ENCODE results near the gene MRC2.
A peak's percentile ranks its signal among the peaks of the same experiment; 100 is the strongest.
"Not testable (repeated sequence)": the region's sequence is repeated elsewhere in the genome, so short reads cannot be mapped to it uniquely, and the experiment has no call there.

Gene MRC2

DNA sequence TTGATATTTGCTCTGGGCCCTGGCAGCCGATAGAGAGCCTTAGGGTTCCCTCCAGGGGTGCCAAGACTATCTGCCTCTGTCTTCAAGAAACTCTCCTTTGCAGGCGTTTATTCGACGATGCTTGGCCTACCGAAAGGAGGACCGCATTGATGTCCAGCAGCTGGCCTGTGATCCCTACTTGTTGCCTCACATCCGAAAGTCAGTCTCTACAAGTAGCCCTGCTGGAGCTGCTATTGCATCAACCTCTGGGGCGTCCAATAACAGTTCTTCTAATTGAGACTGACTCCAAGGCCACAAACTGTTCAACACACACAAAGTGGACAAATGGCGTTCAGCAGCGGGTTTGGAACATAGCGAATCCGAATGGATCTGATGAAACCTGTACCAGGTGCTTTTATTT, 15.2 kb upstream of the MRC2 start:
- DNase-seq (ENCODE audit: low spot score): not testable (repeated sequence)

DNA sequence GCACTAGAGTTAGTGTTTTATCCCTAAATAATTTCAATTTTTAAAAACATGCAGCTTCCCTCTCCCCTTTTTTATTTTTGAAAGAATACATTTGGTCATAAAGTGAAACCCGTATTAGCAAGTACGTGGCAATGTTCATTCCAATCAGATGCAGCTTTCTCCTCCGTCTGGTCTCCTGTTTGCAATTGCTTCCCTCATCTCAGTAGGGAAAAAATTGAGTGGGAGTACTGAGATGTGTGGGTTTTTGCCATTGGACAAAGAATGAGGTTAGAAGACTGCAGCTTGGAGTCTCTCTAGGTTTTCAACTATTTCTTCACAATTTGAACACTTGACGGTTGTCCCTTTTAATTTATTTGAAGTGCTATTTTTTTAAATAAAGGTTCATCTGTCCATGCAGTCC, 14.4 kb upstream of the MRC2 start:
- not testable (repeated sequence) for DNase-seq (ENCODE audit: low spot score)

DNA sequence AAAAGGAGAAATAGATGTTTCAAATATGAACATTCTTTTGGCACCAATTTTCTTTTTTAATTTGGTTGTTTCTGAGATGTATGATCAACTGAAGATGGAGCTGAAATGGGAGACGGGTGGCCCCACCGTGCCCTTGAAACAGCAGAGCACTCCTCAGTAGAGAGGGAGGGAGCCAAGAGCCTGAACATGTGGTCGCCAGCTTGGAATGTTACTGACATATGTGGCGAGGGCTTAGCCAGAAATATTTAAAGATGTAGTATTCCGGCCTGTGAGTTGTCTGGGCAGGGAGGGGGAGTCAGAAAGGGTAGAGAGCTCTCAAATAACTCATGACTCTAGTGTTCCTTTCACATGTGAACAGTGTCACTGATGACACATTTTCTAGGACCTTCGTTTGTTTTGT, 13.3 kb upstream of the MRC2 start:
- peak; percentile 31 for DNase-seq (ENCODE audit: low spot score)

DNA sequence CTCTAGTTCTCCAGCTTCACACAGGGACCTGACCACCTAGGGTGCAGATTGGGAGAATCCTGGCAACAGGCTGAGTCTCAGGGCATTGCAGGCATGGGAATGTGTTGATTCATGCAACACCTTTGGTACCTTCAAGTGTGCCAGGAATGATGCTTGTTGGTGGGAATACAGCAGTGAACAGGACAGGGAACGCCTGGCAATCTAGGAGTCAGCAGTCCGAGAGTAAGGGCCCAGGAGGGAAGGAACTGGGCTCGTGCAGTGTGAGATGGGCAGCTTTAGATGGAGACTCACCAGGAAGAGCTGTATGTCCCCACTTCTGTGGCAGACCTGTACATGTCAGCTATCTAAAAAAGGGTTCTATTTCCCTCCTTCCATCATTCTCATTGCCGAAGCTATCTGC, 12.0 kb upstream of the MRC2 start:
- no peak for DNase-seq (ENCODE audit: low spot score)

DNA sequence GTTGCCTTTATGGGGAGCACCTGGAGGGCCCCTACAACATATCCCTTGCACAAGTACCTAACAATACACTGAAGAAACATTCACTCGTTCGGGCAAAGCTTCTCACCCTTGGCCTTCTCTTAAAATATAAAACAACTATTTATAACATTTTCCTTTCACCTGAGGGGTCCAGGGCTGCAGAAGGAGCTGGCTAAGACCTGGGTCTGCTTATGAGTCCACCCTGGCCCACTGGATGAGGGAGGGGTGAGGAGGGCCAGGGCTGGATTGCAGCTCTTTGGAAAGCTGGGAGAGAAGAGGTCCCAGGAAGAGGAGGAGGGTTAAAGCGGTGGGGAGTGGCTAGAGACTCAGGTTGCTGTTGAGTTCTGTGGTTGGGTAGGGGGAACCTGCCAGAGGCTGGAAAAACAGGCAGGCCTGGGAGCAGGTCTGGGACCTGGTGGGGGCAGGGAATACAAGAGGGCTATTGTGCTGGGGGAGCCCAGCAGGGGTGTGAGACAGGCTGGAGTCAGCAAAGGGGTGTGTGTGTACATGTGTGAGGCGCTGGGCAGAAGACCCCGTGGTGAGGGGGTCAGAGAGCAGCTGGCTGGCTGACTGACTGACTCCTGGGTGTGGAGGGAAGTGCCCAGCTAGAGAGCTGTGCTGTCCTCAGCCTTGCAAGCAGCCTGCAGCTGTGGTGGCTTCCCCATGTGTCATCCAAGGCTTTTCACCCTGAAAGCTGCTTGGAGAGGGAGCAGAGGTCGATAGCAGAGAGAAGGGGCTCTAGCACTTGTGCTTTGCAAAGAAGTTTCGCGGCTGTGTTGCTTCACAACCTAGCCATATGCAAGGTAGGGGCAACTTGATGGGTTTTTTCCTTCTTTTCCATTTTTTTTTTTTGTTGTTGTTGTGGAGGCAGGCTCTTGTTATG, 10.2 kb upstream of the MRC2 start:
- DNase-seq (ENCODE audit: low spot score): no peak

DNA sequence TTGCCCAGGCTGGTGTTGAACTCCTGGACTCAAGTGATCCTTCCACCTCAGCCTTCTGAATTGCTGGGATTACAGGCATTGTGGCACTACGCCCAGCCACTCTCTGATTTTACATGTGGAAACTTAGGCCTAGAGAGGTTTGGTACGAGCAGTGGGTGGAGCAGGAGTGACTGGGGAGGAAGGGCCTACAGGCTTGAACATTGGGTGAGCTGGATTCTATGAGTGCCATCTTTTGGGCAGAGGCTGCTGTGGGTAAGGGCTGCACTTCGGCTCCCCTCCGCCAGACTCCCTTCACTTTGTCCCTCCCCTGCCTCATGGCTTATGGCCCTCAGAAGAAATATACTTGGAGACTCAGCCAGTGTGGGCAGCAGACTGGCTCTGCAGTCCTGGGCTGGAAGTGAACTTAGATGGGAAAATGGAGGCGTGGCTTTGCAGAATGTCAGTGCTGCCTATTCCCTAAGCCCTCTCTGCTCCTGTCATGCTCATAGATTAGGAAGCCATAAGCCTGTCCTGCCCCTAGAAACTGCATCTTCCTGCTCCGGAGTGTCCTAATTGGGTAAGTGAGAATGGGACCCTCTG, 9.5 kb upstream of the MRC2 start:
- DNase-seq (ENCODE audit: low spot score): no peak

DNA sequence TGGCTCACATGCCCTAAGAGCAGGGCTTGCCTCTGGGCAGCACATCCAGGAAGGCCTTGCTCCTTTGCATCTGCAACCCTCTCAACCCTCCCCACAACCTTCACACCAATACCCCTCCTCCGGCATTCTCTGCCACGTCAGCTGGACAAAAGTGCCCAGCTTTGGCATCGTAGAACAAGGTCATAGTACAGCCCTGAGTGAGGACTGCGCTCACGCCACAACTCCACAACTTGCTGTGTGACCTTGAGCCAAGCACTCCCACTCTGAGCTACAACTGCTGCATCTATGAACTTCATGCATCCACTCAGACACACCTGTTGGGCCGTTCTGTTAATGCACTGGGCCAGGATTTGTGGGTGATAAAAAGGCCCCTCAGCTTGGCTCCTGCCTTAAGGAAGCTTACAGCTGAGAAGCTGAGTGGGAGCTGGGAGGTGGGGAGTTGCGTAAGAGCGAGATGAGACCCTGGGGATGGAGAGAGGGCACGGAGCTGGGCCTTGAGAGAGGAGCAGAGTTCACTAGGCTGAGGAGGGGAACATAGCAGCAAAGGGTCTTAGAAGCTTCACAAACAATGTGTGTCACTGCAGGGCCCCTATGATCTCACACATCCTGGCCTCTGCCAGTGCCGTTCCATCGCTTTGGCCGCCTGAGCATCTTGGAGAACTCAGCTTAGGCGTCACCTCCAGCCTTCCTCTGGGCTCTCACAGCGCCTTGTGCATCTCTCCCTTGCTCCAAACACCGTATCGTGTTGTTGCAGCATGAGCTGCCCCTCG, 8.6 kb upstream of the MRC2 start:
- no peak for DNase-seq (ENCODE audit: low spot score)

DNA sequence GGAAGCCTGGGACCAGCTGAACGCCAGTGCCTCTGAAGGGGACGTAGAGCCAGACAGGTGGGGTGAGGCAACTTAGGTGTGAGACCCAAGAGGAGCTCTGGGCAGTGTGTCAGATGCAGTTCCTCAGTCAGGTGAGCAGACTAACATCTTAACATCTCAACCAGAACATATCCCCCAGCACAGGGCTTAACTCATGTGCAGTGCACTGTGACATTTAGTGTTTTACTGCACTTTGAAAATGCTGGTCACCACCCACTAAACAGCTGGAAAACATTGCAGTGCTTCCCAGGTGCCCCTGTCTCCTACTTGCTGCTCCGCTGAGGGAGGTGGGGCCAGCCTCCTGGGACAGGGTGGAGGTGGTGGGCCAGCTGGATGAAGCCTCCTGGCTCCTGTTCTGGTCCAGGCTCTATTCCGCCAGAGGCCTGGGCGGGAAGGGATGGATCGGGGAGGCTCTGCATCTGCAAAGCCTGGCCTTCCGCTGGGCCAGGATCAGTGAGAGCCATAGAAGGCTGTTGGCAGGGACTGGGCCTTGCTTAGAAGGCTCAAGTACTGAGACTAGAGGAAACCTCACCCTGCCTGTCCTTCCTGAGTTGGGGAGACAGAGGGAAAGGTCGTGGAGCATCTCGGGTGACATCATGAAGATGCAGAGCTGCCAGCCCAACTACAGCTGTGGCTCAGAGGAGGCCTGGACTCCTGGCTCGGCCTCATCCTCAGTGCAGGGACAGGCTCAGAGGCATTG, 7.9 kb upstream of the MRC2 start:
- no peak for DNase-seq (ENCODE audit: low spot score)

DNA sequence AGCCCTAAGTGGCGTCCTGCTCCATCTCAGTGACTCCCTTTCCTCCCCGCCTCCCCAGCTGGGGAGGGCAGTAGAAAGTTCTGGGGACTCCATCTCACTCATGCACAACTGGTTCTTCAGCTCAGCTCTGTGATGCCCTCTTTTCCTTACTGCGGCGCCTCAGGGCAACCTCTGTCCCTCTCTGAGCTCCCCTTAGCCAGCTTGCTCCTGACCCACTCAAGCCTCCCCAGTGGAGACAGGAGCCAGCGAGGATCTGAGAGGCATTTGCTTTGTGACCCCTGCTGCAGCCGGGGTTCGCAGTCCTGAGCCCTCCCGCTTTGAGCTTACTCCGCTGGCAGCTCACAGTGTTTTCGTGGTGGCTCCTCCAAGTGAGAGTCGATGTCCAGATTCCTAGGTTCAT, 6.2 kb upstream of the MRC2 start:
- DNase-seq (ENCODE audit: low spot score): no peak

DNA sequence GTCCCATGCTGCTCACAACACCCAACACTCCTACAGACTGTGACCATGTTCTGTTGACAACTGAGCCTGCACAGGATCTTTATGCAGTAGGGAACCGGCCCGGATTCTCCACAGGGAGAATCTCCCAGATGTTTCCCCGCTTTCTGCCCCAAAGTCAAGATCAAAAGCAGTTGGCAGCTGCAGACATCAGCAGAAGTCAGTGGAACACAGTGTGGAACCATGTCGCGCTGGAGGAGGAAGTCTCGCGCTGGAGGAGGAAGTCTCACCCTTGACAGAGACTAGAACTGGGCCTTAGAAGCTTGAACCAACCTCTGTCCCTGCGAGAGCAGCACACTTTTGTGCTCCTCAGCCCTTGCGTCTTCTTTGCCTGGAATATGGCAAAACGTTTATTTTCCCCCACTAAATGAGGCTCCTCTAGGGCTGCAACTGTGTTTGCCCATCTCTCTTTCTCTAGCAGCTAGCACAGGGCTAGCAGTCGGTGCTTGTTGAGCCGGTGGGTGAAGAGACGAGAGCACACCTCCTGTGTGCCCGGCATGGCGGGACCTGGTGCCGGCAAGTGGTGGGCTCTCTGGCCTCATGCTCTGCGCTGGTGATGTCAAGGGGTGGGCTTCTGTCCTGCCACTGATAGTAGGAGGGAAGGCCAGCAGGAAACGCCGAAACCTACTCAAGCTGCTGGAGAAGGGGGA, 2.1 kb upstream of the MRC2 start:
- DNase-seq (ENCODE audit: low spot score): no peak

DNA sequence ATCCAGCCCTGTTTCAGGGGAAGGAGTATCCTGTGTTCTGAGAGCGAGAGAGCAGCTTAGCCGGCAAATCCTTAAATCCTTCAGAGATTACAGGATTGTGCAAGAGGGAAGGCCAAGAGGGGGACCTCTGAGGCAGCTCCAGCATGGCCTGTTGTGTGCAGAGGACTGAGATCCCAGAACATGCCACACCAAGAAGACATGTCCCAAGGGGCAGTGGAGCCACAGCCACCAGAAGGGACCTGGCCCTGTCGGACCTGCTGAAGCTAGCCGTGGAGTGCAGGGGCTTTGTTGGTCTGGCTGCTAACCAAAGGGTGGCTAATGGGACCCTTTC, 1.6 kb upstream of the MRC2 start:
- DNase-seq (ENCODE audit: low spot score): no peak

DNA sequence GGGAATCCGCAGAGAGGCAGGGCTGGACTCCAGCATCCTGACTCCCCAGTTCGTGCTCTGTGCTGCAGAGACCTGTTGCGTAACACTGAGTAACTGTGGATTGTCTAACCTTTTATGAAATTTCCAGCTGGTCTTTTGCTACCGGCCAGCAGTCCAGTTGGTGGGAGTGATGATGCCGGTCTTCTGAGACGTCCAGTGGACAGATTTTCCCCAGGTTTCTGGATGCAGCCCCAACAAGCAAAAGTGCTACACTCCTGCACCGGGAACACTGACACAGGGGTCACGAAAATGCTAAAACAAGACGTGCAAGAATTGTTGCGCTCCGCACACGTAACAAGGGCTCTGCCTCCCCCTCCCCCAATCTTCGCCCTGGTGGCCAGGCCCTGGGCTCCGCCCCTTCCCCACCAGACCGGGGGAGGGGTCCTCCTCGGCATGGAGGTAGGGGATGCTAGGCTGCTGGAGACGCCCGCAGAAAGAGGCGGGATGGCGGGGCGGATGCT, 701 bp upstream of the MRC2 start:
- DNase-seq (ENCODE audit: low spot score): no peak

DNA sequence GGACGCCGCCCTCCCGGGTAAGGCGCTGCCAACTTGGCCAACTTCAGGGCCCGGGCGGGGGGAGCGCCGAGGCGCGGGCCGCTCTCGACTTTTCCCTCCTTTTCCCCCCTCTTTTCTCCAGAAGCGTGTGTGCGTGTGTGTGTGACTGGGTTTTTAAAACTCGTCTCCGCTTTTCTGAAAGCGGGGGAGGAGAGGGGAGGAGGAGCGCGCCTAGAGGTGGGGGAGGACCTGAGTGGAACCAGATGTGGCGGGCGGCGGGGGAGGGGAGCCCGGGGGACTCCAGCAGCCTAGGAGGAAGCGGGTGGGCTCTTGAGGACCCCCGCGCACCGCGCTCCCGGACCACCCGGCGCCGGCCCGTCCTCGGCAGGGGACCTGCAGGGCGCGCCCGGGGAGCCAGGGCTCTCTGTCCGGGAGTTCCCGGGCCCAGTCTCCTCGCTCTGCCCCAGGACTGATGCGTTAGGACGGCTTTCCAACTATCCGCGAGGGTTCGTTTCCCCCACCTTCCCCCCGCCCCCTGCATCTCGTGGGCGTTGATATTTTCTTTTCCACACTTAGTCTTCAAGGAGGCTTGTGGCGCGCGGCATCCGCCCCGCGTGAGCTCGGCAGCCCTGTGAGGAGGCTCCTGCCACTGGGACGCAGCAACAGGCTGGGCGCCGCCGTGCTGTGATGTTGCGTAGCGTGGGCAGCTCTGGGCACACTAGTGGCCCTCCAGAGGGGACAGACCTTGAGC, 599 bp downstream of the MRC2 start:
- DNase-seq (ENCODE audit: low spot score): no peak

DNA sequence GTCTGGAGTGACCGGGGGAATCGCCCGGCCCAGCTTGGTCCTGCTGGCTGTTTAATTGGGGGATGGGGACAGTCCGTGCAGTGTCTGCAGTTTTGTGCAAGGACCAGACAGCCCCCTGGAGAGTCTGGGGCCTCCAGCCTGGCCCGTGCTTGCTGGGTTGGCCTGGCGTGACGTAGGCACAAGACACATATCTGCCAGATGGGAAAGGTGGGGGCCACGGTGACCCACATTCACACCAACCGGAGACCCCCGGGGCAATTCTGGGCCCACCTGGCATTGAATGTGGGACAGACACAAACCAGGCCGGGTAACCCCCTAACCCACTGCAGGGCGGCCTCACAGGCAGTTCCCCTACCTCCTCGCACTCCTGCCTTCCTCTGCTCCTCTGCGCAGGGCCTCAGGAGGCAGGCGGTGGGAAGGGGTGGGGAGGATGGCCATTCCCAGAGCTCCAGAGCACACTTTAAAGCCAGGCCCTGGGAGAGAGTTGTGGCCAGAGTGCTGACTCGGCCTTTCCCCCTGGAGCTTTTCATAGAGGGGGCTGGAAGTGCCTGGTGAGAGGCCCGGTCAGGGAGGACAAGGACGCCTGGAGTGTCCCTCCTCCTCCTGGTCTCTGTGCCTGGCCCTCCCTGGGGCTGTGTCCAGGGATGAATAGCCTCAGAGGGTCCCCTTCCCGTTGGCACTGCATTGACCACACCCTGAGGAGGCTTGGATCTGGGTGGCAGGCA, 1.5 kb downstream of the MRC2 start:
- DNase-seq (ENCODE audit: low spot score): no peak

DNA sequence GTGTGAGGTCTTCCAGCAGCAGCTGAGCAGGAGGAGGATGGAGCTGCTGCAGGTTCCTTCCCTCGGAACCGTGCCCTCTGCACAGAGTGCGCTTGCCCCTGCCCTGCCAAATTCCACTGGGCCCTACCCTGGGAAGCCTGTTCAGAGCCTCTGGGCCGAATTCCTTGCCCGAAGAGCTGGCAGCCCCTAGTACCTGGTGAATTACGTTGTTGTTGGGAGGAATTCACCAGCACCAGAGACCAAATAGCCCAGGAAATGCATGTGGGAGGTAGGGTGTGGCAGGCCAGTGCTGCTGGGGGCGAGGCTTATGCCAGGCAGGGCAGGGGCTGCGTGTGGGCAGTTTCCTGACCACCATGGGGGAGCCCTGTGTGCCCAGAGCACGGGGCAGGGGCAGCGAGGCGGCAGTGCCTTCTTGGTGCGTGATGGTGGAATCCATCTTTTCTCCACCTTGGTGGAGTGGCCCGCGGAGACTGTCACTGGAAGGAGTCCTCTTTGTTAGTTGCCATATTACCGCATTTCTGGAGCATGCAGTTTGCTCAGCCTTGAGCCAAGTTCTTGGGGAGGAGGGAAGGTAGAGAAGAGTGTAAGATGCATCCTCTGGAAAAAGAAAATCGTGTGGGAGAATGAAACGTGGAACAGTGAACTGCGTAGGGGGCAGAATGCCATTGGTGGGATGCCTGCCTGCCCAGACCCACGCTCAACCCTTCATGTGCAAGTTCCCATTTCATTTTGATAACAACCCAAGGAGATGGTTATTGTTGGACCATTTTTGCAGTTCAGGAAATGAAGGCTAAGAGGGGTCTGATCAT, 2.3 kb downstream of the MRC2 start:
- no peak for DNase-seq (ENCODE audit: low spot score)

DNA sequence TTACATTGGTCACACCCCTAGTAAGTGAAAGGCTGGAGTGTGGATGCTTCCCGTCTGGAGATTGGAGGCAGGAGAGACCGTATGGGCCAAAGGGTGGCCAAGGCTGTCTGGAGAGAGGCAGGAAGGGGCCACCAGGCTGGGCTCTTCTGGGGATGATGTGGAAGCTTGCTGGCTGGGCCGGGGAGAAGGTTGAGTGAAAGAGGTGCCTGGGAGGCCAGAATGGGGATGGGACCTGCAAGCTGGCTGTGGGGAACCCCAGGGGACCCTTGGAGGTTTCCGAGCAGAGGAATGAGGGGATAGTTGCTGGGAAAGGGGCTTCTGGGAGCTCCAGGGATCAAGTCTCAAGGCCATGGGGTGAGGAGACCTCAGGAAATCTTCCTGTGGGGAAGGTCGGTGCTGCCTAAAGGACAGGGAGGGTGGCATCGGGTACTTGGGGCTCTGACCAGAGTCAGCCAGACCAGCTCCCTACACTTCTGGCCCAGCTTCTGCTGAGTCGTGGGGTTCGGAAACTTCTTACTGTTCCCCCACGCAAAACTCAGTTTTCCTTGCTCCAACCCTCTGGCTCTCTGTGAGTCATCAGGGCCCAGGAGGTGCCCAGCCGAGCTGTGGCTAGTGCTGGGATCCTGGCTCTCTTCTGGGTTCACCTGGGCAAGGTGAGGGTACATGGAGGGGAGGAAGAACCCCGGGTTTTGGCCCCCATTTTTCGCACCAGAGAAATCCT, 3.1 kb downstream of the MRC2 start:
- DNase-seq (ENCODE audit: low spot score): no peak

DNA sequence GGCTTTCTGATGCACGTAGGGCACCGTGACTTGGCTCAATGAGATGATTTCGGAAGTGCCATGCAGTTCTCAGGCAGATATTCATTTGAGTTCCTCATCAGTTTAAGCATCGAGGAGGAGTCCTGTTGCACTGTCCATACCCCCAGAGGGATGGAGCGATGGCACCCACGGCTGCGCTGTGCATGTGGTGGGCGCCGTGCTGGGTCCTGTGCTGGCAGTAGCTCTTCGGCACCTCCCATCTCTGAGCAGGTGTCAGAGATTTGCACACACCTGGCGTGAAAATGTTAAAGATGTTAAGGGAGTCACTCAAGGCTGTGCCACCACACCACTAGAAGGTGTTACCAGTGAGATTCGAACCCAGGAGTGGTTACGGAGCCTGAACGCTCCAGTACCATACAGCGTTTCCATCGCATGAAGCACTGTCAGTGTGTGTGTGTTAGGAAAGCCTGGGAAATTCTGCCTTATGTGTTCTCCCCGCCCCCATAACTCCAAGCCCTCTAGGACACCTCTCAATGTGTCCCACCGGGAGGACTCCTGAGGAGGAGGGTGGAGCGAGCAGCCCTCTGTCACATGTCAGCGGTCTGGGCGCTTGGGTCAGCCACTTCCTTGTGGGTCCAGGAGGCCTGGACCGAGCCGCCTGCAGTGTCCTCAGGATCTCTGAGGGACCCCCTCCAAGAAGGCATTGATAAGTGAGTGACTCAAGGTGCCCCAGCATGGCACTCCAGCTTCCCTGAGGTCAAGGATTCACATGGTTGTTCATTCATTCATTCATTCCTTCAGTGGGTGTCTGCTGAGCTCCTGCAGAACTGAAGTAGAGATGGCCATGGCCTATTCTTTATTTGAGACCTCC, 3.8 kb downstream of the MRC2 start:
- no peak for DNase-seq (ENCODE audit: low spot score)

Measured in Ammon's horn (tissue), 1 donor.